ENCODE data around the gene PCNT.
"Not testable (repeated sequence)": the region's sequence is repeated elsewhere in the genome, so short reads cannot be mapped to it uniquely, and the experiment has no call there.

PCNT gene

GRCh38 chr21:46427516-46427915, 103.6 kb downstream of the PCNT start:
- no peak for DNase-seq

DNA sequence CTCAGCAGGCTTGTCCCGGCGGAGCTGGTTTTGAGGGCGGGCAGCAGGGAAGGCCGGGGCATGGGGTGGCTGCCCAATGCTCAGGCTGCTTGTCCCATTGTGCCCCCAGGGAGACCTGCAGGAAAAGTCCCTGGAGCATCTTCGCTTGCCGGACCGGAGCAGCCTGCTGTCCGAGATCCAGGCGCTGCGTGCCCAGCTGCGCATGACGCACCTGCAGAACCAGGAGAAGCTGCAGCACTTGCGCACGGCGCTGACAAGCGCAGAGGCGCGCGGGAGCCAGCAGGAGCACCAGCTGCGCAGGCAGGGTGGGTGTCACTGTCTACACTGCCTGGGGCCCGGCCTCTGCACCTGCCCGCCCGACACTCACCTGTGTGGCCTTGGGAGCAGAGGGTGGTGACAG, 104.3 kb downstream of the PCNT start:
- DNase-seq: no peak

- DNase-seq: no peak
These were observed 105.2 kb downstream of the PCNT start for GRCh38 chr21:46428987-46429710.

DNA sequence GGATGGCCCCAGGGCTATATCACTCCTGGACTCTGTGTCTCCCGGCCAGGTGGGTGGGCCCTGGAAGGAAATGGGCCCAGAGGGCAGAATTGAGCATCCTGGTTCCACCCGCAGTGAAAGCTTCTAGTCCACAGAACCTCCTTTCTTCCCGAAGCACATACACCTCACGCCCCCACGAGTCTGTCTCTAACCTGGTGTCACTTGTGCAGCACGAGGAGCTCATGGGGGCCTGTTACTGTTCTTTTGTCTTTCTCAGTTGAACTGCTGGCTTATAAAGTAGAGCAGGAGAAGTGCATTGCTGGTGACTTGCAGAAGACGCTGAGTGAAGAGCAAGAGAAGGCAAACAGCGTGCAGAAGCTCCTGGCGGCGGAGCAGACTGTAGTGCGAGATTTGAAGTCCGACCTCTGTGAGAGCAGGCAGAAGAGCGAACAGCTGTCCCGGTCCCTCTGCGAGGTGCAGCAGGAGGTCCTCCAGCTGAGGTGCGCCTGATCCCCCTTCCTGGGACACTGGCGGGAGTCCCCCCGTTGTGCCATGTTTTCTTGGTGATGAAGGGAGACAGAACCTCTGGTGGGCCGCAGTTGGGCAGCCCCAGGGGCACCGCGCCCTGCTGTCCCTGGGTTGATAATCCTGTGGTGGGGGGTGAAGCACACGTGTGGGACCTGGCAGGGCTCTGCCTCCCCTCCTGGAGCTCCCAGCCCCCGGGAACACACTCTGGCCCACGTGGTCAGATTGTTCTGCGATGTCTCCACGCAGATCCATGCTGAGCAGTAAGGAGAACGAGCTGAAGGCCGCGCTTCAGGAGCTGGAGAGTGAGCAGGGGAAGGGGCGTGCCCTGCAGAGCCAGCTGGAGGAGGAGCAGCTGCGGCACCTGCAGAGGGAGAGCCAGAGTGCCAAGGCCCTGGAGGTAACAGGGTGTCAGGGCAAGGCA, 106.1 kb downstream of the PCNT start:
- DNase-seq: no peak

- DNase-seq: no peak
These were observed 107.5 kb downstream of the PCNT start for GRCh38 chr21:46431448-46431847.

GRCh38 chr21:46431884-46432488, 108.0 kb downstream of the PCNT start:
- DNase-seq: peak; percentile 17

DNA sequence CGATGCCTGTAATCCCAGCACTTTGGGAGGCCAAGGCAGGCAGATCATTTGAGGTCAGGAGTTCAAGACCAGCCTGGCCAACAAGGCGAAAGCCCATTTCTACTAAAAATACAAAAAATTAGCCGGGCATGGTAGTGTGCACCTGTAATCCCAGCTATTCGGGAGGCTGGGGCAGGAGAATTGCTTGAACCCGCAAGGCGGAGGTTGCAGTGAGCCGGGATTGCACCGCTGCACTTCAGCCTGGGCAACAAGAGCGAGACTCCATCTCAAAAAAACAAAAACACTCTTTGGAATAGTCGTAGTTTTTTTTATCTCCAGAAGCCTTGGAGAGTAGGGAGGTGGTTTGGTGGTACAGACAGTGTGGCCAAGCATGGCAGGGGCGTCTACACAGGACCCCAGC, 109.2 kb downstream of the PCNT start:
- DNase-seq: not testable (repeated sequence)

GRCh38 chr21:46434322-46434958, 110.5 kb downstream of the PCNT start:
- no peak for DNase-seq

- no peak for DNase-seq
These were observed 111.9 kb downstream of the PCNT start for GRCh38 chr21:46435786-46436227.

GRCh38 chr21:46436621-46437020, 112.7 kb downstream of the PCNT start:
- no peak for DNase-seq

DNA sequence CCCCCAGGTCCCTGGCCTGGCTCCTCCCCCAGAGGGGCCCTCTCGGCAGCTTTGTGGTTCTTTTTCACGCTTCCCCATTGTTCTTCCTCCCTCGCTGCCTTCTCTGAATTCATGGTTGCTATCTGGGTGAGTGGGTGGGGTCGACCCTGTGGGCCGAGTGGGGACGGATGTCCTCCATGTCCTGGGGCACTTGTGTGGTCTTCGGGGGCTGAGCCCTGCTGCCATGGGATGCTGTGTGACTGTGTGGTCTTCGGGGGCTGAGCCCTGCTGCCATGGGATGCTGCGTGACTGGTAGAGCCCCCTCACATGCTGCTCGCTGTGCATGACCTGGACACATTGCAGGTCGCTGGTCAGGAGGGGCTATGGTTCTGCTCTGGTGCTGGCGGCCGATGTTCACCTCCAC, 113.1 kb downstream of the PCNT start:
- DNase-seq: no peak

- no peak for DNase-seq
These were observed 113.6 kb downstream of the PCNT start for GRCh38 chr21:46437511-46437910.

GRCh38 chr21:46438241-46438640, 114.3 kb downstream of the PCNT start:
- DNase-seq: no peak

- DNase-seq: no peak
These were observed 116.0 kb downstream of the PCNT start for GRCh38 chr21:46439906-46440305.

DNA sequence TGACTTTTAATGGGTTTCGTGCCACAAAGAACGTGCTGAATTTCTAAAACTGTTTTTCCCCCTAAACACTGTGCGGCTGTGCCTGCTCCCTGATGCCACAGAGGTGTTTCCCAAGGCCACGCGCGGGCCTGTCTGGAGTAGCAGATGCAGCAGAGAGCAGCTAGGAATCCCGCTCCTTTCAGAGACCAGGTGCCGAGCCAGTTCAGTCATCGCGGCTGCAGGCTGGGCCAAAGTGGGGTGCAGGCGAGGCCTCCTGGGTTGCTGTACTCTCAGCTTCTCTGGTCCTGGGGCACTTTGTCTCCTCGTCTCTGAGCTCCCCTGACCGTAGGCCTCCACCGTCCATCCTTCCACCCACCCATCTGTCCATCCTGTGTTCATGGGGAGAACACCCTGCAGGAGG, 117.4 kb downstream of the PCNT start:
- DNase-seq: no peak

DNA sequence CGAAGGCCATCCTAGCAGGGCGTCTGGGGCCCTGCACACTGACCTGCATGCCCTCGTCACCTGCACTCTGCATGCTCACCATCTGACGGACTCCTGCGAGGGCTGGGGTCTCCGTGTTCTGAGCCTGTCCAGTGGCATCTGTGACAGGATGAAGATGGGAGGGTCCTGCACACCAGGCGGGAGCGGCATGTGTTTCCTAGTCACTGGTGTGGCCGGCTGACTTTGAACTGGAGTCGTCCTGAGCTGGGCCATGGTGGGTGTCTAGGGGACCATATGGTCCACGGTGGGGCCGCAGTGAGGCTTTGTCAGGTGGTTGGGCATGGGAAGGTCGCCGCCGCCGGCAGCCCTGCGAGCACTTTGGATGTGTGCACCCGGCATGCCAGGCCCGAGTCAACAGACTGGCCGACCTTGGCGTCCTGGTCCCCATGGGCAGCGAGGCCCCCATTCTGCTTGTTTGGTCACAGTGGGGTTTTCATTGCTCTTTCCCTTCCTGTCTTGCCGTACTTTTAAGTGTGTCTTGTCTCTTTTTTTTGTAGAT, 118.1 kb downstream of the PCNT start:
- DNase-seq: no peak

- no peak for DNase-seq
These were observed 119.0 kb downstream of the PCNT start for GRCh38 chr21:46442938-46443337.

- DNase-seq: no peak
These were observed 120.0 kb downstream of the PCNT start for GRCh38 chr21:46443910-46444309.

GRCh38 chr21:46448108-46448507, 124.2 kb downstream of the PCNT start:
- DNase-seq: no peak

- not testable (repeated sequence) for DNase-seq
These were observed 124.9 kb downstream of the PCNT start for GRCh38 chr21:46448855-46449254.

DNA sequence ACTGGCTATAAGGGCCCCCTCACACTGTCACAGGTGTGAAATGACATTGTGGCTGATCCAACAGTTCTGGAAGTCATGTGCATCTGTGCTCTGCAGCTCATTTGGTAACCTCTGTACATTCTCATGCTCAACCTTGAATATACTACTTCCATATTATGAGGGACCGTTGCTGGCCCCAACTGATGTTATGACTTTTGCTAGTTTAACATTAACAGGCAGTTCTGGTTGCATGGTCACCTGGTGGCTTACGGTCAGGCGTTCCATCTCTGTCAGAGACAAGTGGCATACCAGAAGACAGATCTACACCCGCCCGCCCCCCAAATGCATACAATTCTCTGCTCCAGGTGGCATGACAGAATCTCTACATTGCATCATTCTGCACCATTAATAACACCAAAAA, 128.8 kb downstream of the PCNT start:
- no peak for DNase-seq

GRCh38 chr21:46454142-46454541, 130.2 kb downstream of the PCNT start:
- DNase-seq: no peak
